ENCODE results near the gene MED1.
"Not testable (repeated sequence)": the region's sequence is repeated elsewhere in the genome, so short reads cannot be mapped to it uniquely, and the experiment has no call there.

Gene MED1

GRCh38 chr17:39450847-39451581 is at the start of gene MED1:
Gene MED1 (minus strand): TSS chr17:39451263. CDS start chr17:39451062, 201 bp downstream.
- TF ChIP-seq CTCF (IDR thresholded peaks at IDR 0.05; ENCODE audit: low read depth, low read length, poor library complexity, severe bottlenecking) (no peak), EZH2phosphoT487 (IDR thresholded peaks at IDR 0.05; ENCODE audit: borderline replicate concordance, low read length) (no peak)
- Histone ChIP-seq H3K4me1 (ENCODE audit: control insufficient read depth, low read length) (peaks cover 21% of the 10 kb centered on the region), H3K36me3 (ENCODE audit: control insufficient read depth, low read length) (peaks cover 25% of the 10 kb centered on the region), H3K79me2 (ENCODE audit: control insufficient read depth, low read length) (peaks cover 46% of the 10 kb centered on the region), H3K9me2 (replicated peaks; ENCODE audit: control insufficient read depth, low read length) (no peaks in the 10 kb centered on the region), H3K4me2 (ENCODE audit: low read length) (peak within 1 kb of the TSS; percentile 94), H3K27ac (ENCODE audit: low read depth, low read length) (peak within 1 kb of the TSS; percentile 59), H3K4me3 (ENCODE audit: low read length) (peak within 1 kb of the TSS; percentile 96), H3F3A (ENCODE audit: control insufficient read depth, insufficient read depth) (peaks cover 11% of the 10 kb centered on the region), H4K20me1 (ENCODE audit: control insufficient read depth, insufficient read depth, low read depth, low read length) (peaks cover 6% of the 10 kb centered on the region; the same call in 1 of the 2 replicates), H3K9me3 (ENCODE audit: control insufficient read depth, insufficient read depth, low read length) (no peaks in the 10 kb centered on the region), H3K27me3 (ENCODE audit: control insufficient read depth, low read length) (no peaks in the 10 kb centered on the region)

GRCh38 chr17:39496921-39497320 is 45.9 kb upstream of the MED1 start:
- H3K79me2 ChIP-seq (ENCODE audit: control insufficient read depth, low read length); H3K4me3 ChIP-seq (ENCODE audit: low read length): not testable (repeated sequence)
- peaks cover 75% of the 10 kb centered on the region for H3K36me3 ChIP-seq (ENCODE audit: control insufficient read depth, low read length)

GRCh38 chr17:39487946-39488345 is 36.9 kb upstream of the MED1 start:
- Histone ChIP-seq H3K9me3 (ENCODE audit: control insufficient read depth, insufficient read depth, low read length) (no peaks in the 10 kb centered on the region), H3K4me2 (ENCODE audit: low read length) (no peak overlapping the region), H3K4me1 (ENCODE audit: control insufficient read depth, low read length) (no peaks in the 10 kb centered on the region), H3K4me3 (ENCODE audit: low read length) (no peak overlapping the region), H3K79me2 (ENCODE audit: control insufficient read depth, low read length) (peaks cover 49% of the 10 kb centered on the region), H4K20me1 (ENCODE audit: control insufficient read depth, insufficient read depth, low read depth, low read length) (no peaks in the 10 kb centered on the region), H3K27me3 (ENCODE audit: control insufficient read depth, low read length) (no peaks in the 10 kb centered on the region), H3K27ac (ENCODE audit: low read depth, low read length) (no peak overlapping the region), H3K36me3 (ENCODE audit: control insufficient read depth, low read length) (peaks cover 45% of the 10 kb centered on the region), H3F3A (ENCODE audit: control insufficient read depth, insufficient read depth) (no peaks in the 10 kb centered on the region), H3K9me2 (replicated peaks; ENCODE audit: control insufficient read depth, low read length) (no peaks in the 10 kb centered on the region)
- TF ChIP-seq CTCF (IDR thresholded peaks at IDR 0.05; ENCODE audit: low read depth, low read length, poor library complexity, severe bottlenecking) (no peak), EZH2phosphoT487 (IDR thresholded peaks at IDR 0.05; ENCODE audit: borderline replicate concordance, low read length) (no peak)

More at GRCh38 chr17:39496921-39497320, 45.9 kb upstream of the MED1 start:
- not testable (repeated sequence) for H3K4me2 ChIP-seq (ENCODE audit: low read length); H3K27ac ChIP-seq (ENCODE audit: low read depth, low read length); H3K9me3 ChIP-seq (ENCODE audit: control insufficient read depth, insufficient read depth, low read length); H3K27me3 ChIP-seq (ENCODE audit: control insufficient read depth, low read length); H3F3A ChIP-seq (ENCODE audit: control insufficient read depth, insufficient read depth); H3K4me1 ChIP-seq (ENCODE audit: control insufficient read depth, low read length); H3K9me2 ChIP-seq (replicated peaks; ENCODE audit: control insufficient read depth, low read length); H4K20me1 ChIP-seq (ENCODE audit: control insufficient read depth, insufficient read depth, low read depth, low read length)

GRCh38 chr17:39487490-39487889 is 36.4 kb upstream of the MED1 start:
- H3K9me3 ChIP-seq (ENCODE audit: control insufficient read depth, insufficient read depth, low read length); H3K4me2 ChIP-seq (ENCODE audit: low read length); H3K4me3 ChIP-seq (ENCODE audit: low read length); H3K27ac ChIP-seq (ENCODE audit: low read depth, low read length); H3K9me2 ChIP-seq (replicated peaks; ENCODE audit: control insufficient read depth, low read length); H4K20me1 ChIP-seq (ENCODE audit: control insufficient read depth, insufficient read depth, low read depth, low read length); H3K4me1 ChIP-seq (ENCODE audit: control insufficient read depth, low read length); H3K27me3 ChIP-seq (ENCODE audit: control insufficient read depth, low read length); H3F3A ChIP-seq (ENCODE audit: control insufficient read depth, insufficient read depth): not testable (repeated sequence)
- Histone ChIP-seq H3K79me2 (ENCODE audit: control insufficient read depth, low read length) (peaks cover 54% of the 10 kb centered on the region), H3K36me3 (ENCODE audit: control insufficient read depth, low read length) (peaks cover 41% of the 10 kb centered on the region)

Data from DOHH2 (cell line).